NCI-H2081 treated with DMSO at 0.1 percent for 48 hours (cell line): ENCODE results near the gene MECR.
"Not testable (repeated sequence)": the region's sequence is repeated elsewhere in the genome, so short reads cannot be mapped to it uniquely, and the experiment has no call there.

ENCODE experiments used
- DNase-seq: peaks from one replicate; lab custom pipeline; 2025; lab: John Stamatoyannopoulos, UW

The MECR gene

DNA sequence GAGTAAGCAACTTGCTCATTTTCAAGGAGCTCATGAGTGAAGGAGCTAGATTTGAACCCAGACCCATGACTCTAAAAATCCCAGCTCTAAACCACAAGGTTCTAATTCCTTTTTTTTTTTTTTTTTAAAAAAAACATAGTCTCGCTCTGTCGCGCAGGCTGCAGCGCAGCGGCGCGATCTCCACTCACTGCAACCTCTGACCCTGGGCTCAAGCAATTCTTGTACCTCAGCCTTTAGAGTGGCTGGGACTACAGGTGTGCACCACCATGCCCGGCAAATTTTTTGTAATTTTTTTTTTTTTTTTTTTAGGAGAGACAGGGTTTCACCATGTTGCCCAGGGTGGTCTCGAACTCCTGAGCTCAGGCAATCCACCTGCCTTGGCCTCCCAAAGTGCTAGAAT lies 62.8 kb downstream of the MECR start:
- no peak for DNase-seq

GRCh38 chr1:29166291-29166878 lies 64.3 kb downstream of the MECR start:
- DNase-seq, result no peak

DNA sequence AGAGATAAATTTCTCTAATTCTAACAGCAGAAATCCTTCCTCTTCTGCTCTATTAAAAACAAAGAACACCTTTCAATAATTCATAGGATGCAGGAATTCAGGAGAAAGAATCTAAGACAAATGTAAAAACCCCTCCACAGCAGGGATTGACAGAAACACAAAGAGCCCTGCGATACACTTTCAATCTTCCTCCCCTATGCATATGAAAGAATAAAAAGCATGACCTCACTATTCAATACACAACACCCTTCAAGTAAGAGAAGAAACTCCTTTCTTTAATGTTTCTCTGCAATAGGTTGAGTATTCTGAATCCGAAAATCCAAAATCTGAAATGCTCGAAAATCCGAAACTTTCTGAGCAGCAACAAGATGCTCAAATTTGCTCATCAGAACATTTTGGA lies 66.1 kb downstream of the MECR start:
- DNase-seq, result no peak

- no peak for DNase-seq
These were observed 68.1 kb downstream of the MECR start for GRCh38 chr1:29162476-29163138.

GRCh38 chr1:29162025-29162424 lies 68.7 kb downstream of the MECR start:
- DNase-seq, result no peak

GRCh38 chr1:29159773-29160172 lies 71.0 kb downstream of the MECR start:
- DNase-seq, result no peak

- no peak for DNase-seq
These were observed 73.5 kb downstream of the MECR start for GRCh38 chr1:29157269-29157601.

GRCh38 chr1:29156543-29157268 lies 74.0 kb downstream of the MECR start:
- DNase-seq, result no peak

GRCh38 chr1:29152046-29152805 lies 78.5 kb downstream of the MECR start:
- DNase-seq, result no peak

- not testable (repeated sequence) for DNase-seq
These were observed 80.4 kb downstream of the MECR start for GRCh38 chr1:29150346-29150745.

DNA sequence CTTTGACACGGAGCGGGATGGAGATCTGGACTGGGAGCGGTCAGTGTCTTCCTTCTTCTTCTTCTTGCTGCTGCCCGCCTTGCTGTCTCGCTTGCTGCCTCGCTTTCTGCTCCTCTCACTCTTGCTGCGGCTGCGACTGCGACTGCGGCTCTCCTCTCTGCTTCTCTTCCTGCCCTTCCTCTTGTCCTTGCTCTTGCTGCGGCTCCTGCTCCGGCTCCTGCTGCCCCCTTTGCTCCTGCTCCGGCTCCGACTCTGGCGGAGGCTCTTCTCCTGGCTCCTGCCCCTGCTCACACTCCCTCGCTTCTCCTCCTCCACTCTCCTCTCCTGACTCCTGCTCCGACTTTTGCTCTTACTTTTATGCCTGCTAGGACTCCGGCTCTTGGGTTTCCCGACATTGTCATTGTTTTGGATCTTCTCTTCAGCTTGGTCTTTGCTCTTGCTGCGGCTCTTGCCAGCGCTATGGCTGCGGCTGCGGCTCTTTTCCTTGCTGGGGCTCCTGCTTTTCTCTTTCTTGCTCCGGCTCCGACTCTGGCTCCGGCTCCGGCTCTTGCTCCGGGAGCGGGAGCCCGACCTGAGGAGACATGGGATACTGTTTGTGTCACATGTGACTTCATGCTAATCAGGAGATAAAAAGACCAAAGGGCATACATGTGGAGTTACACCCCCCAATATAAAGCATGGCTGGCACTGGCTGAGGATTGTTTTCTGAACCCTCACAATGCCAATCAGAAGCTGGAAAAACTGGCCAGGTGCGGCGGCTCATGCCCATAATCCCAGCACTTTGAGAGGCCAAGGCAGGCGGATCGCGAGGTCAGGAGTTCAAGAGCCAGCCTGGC lies 81.9 kb downstream of the MECR start:
- DNase-seq, result no peak

DNA sequence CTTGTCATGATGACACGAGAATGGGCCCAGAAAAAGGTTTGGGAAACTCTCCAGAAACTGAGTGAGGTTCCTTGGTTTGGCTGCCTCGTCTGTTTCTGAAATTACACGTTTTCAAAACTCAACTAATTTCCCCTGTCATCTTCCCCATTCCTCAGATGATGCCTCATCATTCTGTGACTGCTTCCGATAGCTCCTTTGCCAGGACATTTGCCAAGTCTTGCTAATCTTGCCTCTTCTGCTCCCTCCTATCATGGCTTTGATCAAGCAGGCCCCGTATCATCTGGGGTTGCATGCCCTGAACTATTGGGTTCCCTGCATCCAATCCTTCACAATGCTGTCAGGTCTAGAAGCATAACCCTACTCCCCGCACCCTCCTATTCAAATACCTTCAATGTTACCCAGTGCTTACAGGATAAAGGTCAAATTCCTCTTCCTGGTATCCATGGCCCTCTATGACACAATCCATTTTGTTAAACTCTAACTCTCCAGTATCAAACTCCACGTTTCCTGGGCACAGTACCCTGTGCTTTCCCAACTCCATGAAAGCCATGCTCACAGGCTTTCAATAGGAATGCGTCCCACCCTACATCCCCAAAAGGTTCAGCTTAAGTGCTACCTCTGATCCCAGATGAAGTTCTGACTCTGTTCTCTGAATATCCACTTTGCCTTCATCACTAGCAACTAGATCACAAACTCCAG lies 84.8 kb downstream of the MECR start:
- no peak for DNase-seq

DNA sequence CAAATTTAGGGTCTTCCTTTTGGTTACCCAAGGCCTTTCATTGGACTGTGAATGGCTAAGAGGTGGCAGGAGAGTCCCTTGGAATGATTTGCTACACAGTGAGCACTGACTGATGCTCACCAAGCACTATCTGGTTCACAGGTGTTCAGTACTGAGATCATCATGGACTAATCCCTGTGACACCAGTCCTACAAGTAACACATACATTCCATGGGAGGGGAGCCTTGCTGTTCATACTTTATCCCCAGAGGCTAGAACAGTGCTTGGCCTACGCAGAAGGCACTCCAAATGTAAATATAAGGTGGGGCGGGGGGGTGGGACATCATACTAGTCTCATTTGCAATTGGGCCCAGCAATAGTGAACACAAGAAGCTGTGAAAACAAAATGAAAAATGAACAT lies 86.6 kb downstream of the MECR start:
- DNase-seq, result no peak

- no peak for DNase-seq
These were observed 88.0 kb downstream of the MECR start for GRCh38 chr1:29142714-29143113.
